HG03097 (cell line): ENCODE results near the gene ZDHHC1.

Source experiments
- ATAC-seq: cut with Tn5 transposase; IDR thresholded peaks from one replicate; pipeline ENCODE4 v1.9.1; 2021; ENCODE audit not compliant: unreplicated experiment, low FRiP score

Gene ZDHHC1

DNA sequence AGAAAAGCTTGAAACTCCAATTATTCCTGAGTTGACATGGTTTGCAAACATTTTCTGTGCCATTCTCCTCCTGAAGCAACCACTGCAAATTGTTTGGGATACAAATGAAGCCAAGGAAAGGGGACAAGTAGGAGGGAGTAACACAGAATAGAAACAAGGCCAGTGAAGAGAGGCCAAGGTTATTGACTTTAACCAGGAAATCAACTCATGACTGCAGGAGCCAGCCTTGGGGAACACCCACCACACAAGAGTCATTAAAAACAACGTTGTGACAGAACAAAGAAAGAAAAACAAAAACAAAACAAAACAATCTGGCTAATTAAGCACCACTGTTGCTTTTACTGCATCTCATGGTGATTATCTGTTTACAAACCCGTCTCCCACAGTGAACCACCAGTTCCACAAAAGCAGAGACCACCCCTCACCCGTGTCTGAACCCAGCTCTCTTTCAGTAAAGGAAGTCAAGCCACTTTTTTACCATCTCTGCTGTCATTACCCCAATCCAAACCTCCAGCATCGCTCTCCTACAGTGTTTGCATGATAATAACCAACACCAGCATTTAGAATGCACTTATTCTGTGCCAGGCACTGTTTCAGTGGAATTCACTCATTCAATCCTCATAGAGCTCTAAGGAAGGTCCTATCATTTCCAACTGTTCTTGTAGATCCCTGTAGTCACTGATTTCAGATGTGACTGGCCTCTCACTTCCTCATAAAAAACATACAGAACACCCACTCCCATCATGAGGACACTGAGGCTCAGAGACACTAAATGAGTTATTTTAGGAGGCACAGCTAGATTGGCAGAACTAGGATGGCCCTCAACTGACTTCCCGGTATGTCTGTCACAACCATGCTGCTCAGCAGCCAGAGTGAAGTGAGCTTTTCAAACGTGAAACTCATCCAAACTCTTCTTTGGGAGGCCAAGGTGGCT lies 2.0 kb downstream of the ZDHHC1 start:
- ATAC-seq = no peak

DNA sequence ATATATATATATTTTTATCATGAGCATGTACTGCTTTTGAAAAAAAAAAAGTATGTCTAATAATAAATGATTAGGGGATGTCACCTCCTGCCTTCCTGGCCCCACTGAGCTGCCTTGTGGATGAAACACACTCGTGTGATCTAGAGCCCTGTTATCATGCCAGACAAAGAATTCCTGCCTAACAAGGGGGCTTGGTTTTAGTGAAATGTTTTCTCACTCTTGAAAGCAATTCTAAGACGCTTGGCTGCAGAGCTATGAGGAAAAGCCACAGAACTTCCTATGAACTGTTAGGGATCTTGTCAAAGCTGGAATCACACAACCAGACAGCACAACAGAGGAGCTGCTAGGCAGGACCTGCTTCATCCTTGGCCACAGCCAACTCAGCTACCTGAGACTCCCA lies 4.0 kb downstream of the ZDHHC1 start:
- no peak for ATAC-seq

DNA sequence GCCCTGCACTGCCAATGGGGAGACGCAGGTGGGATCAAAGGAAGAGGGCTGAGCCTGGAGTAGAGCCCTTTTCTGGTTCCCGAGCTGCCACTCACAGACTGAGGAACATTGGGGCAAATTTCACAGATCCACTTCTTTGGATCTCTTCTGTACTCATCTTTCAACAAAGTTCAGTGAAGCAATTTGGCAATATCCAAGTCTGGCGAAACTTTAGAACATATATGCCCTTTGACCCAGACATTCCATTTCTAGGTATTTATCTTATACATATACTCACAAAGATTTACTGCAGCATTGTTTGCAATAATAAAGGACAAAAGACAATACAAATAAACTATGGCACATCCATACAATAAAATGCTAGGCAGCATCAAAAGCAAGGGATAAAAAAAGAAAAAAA lies 4.9 kb downstream of the ZDHHC1 start:
- no peak for ATAC-seq

DNA sequence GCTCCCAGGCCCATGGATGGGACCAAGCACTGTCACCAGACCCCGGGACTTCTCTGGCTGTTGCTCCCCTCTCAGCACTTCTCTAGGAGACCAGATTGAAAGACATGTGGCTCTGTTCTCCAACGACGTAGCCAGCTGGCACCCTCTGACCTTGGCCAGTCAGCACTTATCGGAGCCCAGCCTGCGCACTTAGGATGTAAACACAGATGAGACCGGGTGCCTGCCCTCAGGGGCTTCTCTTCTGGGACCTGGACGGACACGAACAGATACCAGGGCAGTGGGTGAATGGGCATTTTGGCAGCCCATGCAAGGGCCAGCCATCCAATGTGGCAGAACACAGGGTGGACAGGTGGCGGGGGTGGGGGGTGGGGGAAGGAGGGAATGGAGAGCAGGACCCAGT lies 6.6 kb downstream of the ZDHHC1 start:
- ATAC-seq = no peak

DNA sequence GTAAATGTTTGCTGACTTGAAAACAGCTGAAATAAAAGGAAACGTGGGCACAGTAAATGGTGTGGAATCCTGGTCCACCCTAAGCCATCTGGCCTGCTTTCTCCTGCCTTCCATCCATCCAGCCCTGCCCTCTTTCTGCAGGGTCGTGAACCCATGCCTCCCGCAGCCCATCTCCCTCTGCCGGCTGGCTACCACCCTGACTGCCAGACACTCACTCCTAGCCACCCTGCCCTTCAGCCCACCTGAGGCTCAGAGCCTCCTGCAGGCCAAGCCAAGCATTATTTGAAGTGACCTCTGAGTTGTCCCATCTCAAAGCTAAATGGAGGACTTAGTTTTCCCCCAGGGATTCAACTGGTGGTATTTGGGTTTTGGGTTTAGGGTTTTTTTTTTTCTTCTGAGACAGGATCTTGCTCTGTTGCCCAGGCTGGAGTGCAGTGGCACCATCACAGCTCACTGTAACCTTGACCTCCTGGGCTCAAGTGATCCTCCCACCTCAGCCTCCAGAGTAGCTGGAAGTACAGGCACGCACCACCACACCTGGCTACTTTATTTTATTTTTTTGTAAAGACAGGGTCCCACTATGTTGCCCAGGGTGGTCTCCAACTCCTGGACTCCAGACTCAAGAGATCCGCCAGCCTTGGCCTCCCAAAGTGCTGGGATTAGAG lies 8.4 kb downstream of the ZDHHC1 start:
- no peak for ATAC-seq

DNA sequence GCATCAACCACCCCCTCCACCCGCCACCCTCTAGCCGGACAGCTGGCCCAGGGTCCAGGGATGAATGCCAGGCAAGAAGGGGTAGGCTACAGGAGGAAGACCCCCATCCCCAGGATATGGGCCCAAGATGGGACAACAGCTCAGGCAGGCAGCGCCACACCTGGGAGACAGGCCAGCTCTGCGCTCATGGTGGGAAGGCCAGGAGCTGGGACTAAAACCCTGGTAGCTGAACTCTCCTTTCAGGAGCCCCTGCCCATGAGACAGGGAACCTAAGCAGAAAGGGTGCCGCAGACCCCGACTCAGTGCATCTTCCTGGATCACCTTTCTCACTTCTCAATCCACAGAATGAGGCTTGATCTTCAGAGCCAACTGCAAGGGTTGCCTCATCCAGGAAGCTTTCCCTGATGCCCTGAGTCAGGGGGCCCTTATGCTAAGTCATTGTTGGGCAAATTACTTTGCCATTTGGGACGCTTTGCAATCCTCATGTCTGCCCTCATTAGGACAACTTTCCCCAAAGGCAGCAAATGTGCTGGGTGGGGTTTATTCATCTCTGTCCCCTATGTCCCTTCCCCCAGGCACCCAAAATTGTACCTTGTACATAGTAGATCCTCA lies 9.0 kb downstream of the ZDHHC1 start:
- no peak for ATAC-seq

DNA sequence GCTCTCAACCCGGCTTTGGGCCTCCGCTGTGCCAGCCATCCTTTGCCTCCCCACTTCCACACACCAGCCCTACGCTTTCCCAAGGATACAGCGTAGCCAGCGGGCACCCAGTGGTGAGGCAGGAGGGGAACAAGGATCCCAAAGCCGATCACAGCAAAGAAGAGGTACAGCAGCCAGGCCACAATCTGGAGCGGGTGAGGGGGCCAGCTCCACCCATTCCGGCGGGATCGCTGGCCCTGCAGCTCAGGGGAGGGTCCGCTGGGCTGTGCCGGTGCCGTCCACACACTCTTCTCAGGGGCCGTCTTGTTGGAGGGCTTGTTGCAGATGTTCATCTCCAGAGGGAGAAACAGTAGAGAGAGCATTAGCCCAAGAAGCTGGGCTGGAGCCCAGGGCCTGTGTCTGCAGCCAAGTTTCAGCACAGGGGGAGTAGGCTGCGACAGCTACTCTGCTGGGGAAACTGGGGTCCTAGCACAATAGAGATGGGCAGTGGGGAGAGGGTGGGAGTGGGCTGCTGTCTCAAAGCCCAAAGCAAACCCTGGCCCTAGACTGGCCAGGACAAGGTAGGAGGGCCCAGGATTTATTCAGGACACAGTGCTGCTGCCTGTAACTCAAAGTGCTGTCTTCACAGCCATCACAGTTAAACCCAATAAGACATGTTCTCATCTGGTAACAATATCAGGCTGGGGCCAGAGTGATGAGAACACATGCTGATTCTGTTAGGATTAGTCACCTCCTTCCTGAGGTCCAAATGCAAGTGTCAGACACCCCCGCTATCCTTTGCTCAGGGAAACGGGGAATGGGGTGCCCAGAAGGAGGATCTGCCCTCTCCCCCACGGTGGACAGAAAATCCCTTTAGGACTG lies 9.9 kb downstream of the ZDHHC1 start:
- ATAC-seq = no peak

DNA sequence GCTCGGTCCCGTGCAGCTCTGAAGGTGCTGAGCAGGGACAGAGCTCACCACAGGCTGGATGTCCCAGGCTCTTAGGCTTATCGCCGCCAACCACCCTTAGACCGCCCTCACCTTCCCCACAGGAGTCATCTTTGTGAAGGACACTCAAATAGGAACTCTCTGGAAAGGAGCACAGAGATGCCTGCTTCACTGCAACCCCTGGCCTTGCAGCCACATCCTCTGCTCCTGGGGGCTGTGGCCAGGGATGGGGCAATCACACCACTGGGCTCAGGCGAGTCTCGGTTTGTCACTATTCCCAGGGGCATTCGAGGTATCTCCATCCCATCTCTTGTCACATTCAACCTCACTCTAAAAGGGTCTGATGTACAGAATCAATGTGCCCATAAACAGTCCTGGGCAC lies 10.9 kb downstream of the ZDHHC1 start:
- no peak for ATAC-seq

DNA sequence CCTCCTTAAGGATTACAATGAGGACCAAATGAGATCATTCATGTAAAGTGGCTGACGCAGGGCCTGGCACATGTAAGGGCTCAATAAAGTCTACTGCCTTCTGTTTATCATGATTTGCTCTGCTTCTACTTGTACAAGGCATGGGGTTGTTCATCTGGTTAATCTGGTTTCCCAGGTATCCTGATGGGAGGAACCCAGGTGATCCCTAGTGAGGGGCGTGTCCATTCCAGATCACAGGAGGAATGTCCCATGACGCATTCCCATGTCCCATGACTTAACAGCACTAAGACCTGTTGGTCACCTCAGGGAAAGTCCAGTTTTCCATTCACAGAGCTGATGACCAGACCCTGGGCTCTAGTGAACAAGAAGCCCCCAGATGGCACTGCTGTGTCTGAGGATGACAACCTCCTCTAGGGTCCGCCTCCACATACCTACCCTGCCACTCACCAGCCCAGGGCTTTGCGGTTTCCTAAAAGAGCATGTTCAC lies 11.5 kb downstream of the ZDHHC1 start:
- no peak for ATAC-seq

DNA sequence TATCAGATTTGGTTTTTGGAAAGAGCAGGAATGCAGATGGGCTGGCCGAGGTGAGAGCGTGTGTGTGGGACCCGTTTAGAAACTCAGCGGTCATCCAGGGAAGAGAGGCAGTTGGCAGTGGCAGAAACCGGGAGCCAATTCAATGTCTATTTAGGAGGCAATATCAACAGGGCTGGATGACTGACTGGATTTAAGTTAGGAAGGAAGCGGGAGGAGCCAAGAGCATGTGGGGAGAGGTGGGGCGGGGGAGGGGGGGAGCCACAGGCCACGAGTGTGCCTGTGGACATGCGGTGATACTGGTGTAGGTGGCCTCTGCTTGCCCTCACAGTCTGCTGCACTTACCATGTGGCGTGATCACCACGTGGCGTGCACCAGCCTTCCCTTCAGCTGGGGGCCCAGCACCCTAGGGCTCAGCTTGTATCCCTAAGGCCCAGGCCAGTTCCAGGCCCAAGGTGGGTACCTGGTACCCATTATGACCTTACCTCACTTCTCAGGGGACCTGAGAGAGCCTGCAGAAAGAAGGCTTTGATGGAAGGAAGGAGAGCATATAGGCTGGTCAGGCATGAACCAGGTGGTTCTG lies 12.2 kb downstream of the ZDHHC1 start:
- no peak for ATAC-seq

DNA sequence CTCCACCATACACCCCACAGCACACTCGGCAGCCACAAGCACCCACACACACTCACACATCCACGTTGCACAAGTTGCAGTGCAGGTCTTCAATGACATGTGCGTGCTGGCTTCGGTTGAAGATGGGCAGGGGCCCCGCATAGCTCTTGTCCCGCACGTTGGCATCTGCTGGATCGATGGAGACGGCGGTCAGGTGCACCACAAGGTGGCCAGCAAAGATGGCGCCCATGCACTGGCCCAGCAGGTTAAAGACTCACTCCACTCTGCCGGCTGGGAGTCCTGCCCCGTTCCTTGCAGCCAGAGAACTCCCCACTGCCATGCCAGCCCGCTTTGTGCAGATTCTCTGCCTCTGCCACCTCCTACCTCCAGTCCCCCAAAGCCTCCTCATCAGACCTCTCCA lies 15.4 kb downstream of the ZDHHC1 start:
- ATAC-seq = no peak

DNA sequence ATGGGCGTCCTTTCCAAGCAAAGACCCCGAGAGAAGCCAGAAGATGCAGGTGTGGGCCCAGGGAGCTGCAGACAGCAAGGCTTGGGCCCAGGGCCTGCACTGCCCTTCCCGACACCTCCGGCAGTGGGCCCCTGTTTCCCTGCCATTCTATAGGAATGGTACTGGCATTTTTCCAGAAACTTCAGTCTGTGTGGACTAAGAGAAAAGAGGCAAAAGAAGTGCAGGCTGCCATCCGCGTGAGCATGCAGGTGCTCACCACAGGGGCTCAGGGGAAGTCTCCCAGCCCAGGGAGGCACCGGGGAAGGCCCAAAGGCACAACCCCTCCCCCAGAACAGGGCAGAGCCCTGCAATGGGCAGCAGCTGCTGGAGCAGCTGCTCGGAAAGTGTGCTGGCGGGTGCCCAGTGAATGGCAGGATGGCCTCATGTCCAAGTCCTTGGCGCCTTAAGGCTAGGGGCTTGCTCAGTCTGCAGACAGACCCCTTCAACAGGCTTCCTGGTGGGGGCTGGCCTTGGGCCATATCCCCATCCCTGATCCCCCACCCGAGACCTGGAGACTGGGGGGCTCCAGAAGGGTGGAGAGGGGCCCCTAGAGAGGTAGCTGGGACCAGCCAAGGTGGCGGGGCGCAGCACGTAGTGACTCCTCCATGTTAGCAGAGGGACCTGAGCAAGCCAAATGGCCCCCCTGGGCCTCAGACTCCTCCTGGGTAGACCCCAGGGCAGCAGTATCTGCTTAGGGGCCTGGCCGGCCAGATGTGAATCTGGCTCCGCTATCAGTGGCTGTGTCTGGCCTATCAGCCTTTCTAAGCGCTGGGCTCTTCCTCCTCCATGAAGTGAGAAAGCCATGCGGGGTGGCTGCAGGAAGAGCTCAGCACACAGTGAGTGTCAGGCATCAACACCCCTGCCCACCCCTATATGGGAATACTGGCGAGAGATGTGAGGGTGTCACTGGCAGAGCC lies 16.2 kb downstream of the ZDHHC1 start:
- no peak for ATAC-seq

DNA sequence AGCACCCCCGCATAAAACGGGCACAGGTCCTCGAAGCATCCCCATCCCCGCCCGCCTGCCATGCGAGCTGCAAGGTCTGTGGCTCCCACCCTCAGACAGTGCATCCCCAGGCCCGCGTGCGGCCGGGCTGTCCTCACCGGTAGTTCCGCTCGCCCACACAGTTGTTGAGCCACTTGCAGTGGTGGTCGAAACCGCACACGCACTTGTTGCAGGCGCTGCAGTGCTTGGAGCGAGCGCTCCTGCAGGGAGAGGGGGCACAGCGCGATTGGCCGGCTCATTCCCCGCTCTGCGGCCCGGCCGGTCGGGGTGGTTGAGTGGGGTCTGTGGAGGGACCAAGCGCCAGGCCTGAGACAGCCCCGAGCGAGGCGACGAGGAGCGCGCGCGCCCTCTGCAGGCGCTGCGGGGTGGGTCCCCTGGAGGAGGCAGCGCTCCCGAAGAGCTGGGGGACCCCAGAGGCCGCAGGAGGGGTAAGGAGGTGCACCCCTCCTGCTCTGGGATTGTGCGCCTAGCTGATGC lies 17.0 kb downstream of the ZDHHC1 start:
- ATAC-seq = no peak

DNA sequence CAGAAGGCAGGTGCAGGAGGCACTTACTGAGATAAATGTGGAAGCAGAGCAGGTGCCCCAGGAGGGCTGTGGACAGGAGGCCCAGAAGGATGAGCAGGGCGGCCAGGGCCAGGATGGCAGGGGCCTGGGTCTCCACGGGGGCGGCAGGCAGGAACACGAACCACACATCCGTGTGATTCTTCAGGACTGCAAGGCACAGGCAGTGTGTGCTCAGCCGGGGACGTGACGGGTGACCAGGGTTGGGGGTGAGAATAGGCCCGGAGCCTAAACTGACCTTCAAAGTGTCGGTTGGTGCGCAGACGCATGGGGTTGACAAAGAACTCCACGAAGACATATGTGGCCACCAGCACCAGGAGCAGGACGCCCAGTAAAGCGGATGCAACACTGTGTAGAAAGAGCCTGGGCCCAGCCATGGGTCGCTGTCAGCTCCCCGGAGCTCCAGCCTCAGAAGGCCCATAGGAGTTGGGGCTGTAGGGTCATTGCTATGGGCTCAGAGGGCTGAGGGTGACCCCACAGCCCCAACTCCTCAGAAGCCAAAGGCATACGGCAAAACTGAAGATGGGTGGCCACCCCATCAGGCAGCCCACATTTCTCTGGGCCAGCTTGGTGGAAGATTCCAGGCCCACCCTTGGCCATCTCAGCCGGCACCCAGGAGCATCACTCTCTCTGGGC lies 17.6 kb downstream of the ZDHHC1 start:
- no peak for ATAC-seq

DNA sequence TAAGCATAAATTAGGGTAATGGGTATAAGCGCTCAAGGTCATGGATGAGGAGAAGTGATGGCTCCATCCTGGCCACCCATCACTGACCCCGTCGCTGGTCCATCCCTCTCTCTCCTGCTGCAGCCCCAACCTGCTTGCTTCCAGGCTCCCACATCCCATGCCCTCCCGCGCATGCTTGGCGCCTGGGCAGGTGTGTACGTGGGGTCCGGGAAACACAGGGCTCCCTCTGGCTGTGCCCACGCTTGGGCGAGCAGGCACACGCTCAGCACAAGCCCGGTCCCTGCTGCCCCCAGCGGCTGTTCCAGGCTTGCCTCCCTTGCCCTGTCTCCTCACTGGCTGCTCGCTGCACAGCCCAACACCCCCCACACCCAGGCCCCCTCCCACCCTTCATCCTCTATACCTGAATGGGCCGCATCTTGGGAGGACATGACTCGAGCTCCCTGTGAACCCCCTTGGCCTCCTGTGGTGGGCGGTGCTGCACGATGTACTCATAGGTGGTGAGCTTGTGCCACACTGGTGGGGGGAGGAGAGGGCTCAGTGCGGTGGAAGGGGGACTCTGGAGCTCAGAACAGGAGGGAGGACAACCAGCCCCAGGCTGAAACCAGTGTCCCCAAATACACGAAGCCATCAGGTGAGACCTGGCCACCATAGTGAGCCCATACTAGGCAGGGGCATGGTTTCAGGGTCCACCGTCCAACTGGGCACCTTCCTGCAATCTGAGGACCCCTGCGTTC lies 18.3 kb downstream of the ZDHHC1 start:
- ATAC-seq = no peak

DNA sequence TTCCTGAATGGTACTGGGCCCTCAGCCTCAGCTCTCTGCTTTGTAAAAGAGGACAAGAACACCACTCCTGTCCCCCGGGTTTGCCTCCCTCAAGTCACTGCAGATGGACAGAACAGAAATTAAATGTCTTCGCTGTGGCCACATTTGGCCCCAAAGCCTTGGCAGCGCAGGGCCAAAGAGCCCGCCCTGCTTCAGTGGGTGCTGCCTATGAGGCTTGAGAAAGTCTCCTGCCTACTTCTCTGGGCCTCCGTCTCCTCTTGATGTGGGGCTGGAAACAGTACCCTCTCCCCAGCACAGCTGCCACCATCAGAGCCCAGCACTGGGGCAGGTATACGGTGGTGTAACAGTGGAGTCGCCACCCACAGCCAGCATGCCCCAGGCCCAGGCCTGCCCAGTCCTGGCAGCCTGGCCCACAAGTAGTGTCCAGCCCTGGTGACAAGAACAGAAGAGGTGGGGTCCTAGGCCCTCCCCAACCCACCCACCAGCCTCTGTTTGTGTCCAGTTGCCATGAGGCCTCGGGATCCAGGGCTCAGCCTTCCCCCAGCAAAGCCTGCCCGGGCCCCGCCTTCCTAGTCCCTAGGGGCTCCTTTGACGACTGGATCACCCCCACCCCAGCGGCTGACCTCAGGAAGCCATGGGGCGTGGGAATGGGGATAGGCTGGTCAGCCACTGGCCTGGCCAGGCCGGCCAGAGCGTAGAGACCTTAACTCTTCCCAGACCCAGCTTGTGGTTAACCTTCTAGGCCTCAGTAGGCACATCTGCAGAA lies 19.1 kb downstream of the ZDHHC1 start:
- no peak for ATAC-seq
